ENCODE data around the gene APOF.

APOF gene

DNA sequence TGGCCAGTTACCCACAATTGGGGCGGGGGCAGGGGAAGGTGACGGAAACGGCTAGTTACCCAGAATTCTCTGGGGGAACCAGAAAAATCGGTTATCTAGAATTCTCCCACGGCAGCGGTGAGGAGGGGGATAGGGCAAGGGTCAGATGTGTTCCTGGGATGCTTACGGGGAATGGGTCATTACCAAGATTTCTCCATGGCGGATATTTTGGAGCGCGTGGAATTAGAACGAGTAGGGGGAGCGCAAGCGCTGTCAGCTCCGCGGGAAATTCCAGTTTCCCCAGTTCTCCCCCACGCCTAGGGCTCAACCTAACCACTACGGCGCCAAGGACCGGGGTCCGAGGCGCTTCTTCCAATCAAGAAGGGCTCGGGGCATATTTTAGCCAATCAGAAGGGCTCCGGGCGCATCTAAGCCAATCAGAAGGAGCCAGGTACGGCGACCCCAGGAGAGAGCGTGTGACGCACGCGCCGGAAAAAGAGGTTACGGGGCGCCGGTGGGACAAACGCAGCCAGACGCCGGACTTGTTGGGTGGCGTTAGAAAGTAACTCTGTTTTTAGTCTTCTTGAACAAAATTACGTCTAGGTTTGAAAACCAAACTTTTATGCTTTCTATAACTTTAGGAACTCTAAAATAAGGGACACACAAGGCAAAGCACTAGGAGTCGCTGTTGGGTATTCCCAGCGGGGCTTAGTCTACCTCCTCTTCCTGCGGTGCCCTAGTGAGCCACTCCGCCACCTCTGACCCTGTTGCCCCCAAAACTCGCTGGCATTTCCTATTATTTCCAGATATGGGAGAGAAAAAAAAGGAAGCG, 28.8 kb downstream of the APOF start, which contains the start of gene PAN2:
Gene PAN2, minus strand, starts transcription at position 322 of the 811 bp plus-strand sequence. CDS start 906 bp downstream, outside the sequence.
- Histone ChIP-seq H3K36me3 (no peaks in the 10 kb centered on the region), H3K9me3 (no peaks in the 10 kb centered on the region), H3K4me1 (no peaks in the 10 kb centered on the region), H3K4me3 (ENCODE audit: low read depth, low read length) (peak within 1 kb of the TSS; percentile 73), H3K27me3 (no peaks in the 10 kb centered on the region)
- TF ChIP-seq, protein P1, sequence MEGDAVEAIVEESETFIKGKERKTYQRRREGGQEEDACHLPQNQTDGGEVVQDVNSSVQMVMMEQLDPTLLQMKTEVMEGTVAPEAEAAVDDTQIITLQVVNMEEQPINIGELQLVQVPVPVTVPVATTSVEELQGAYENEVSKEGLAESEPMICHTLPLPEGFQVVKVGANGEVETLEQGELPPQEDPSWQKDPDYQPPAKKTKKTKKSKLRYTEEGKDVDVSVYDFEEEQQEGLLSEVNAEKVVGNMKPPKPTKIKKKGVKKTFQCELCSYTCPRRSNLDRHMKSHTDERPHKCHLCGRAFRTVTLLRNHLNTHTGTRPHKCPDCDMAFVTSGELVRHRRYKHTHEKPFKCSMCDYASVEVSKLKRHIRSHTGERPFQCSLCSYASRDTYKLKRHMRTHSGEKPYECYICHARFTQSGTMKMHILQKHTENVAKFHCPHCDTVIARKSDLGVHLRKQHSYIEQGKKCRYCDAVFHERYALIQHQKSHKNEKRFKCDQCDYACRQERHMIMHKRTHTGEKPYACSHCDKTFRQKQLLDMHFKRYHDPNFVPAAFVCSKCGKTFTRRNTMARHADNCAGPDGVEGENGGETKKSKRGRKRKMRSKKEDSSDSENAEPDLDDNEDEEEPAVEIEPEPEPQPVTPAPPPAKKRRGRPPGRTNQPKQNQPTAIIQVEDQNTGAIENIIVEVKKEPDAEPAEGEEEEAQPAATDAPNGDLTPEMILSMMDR (IDR thresholded peaks at IDR 0.05; ENCODE audit: low read depth, low read length): peak; percentile 82
- DNase-seq: peak; percentile 95

DNA sequence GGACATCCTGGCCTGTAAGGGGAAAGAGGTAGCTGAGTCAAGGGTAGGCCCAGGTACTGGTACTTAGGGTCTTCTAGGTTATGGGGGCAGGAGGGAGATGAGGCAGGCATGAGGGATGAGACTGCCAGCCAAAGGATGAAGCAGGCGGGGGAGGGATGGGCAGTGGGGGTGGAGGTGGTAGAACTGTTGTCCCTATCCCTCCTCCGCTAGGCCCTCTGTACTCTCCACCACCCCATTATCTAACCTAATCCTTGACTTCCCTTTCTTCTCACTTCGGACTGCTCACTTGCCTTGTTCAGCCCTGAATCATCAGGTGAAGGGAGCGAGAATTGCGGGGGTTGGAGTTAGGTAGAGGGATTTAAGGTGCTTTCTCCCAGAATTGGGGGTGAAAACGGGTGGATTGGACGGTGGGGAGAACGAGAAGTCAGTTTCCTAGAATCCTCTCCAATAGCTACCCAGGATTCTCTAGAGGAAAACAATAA, 29.4 kb downstream of the APOF start:
- Histone ChIP-seq H3K27me3 (no peaks in the 10 kb centered on the region), H3K4me3 (ENCODE audit: low read depth, low read length) (peak overlapping the region; percentile 73), H3K36me3 (peaks cover under 1% of the 10 kb centered on the region; the same call in 1 of the 2 replicates), H3K9me3 (no peaks in the 10 kb centered on the region), H3K4me1 (no peaks in the 10 kb centered on the region)
- TF ChIP-seq, protein P1 (IDR thresholded peaks at IDR 0.05; ENCODE audit: low read depth, low read length): no peak
- no peak for DNase-seq

DNA sequence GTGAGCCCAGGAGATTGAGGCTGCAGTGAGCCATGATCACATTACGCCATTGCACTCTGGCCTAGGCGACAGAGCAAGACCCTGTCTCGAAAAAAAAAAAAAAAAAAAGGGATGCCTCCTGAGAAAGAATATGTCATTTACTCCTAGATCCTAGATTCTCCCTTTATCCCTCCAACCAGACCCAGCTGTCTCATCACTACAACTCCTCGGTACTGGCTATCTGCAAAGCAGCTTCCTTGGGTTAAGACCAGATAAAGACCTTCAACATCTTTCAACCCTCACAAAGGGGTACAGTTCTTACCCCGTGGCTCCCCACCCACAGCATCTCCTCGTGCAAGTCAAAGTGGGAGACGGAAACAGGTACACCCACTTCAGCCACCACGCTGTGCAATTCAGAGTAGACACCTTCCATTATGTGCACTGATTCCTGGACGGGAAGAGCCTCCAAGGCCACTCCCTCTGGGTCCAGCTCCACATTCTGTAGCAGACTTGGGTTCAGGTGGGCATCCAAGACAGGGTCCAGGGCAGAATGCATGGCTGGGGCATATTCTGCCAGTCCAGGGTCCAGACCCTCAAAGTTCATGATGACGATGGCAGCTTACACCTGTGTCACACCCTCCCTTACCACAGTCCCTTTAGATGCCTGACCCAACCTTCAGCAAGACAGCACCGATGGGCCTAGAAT, 30.0 kb downstream of the APOF start:
- no peaks in the 10 kb centered on the region for H3K27me3 ChIP-seq
- no peaks in the 10 kb centered on the region for H3K4me1 ChIP-seq
- TF ChIP-seq, protein P1 (IDR thresholded peaks at IDR 0.05; ENCODE audit: low read depth, low read length): no peak
- H3K4me3 ChIP-seq (ENCODE audit: low read depth, low read length): peak overlapping the region; percentile 73
- no peaks in the 10 kb centered on the region for H3K9me3 ChIP-seq
- DNase-seq: no peak
- peaks cover 6% of the 10 kb centered on the region for H3K36me3 ChIP-seq

DNA sequence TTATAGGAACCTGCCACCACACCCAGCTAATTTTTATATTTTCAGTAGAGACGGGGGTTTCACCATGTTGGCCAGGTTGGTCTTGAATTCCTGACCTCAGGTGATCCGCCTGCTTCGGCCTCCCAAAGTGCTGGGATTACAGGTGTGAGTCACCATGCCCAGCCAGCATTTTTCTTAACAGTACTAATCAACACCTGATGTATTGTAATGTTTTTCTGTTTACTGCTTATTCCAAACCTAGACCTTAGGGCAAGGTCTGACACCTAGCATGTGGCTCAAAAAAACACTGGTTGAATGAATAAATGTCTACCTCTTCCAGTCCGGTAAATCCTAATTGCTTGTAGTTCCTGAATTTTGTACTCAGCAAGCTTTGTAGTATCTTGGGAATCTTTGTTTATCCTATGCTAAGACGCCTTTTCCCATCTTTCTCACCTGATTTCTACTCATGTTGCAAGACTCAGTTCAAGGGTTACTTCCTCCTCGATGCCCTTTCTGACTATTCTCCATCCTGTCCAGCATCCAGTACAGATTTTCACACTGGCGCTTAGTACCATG, 31.6 kb downstream of the APOF start:
- no peak for DNase-seq
- H3K36me3 ChIP-seq: peaks cover 18% of the 10 kb centered on the region
- TF ChIP-seq, protein P1 (IDR thresholded peaks at IDR 0.05; ENCODE audit: low read depth, low read length): no peak
- H3K4me1 ChIP-seq: peaks cover 8% of the 10 kb centered on the region; the same call in 1 of the 2 replicates
- H3K9me3 ChIP-seq: no peaks in the 10 kb centered on the region
- H3K4me3 ChIP-seq (ENCODE audit: low read depth, low read length): no peak overlapping the region
- H3K27me3 ChIP-seq: no peaks in the 10 kb centered on the region

DNA sequence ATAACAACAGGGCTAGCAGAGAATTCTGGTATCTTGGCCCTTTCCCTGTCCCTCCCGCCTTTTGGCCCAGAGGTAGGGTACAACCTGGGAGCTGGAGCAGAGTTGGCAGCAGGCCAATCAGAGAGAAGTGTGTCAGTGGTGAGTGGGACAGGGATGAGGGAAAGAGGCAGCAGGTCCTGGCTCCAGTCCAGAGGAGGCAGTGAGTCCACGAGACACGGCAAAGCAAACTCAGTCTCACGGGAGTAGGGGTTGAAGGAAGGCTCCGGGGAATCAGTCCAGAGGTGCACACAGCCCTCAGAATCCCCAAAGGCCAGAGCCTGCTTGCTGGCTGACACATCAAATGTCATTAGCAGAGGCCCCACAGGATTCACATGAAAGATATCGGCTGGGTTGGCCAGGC, 36.1 kb downstream of the APOF start:
- Histone ChIP-seq H3K36me3 (peaks cover 48% of the 10 kb centered on the region), H3K9me3 (no peaks in the 10 kb centered on the region), H3K4me1 (peaks cover 8% of the 10 kb centered on the region; the same call in 1 of the 2 replicates), H3K27me3 (no peaks in the 10 kb centered on the region), H3K4me3 (ENCODE audit: low read depth, low read length) (no peak overlapping the region)
- TF ChIP-seq, protein P1 (IDR thresholded peaks at IDR 0.05; ENCODE audit: low read depth, low read length): no peak
- peak; percentile 72 for DNase-seq
